HG02763 (cell line): Measurements from ENCODE around the gene DOCK9.
"Not testable (repeated sequence)": the region's sequence is repeated elsewhere in the genome, so short reads cannot be mapped to it uniquely, and the experiment has no call there.

Source experiments
- ATAC-seq: cut with Tn5 transposase; IDR thresholded peaks from one replicate; pipeline ENCODE4 v1.9.1; 2021; ENCODE audit warnings: mild to moderate bottlenecking, moderate library complexity; ENCODE audit not compliant: unreplicated experiment

DOCK9 gene

GRCh38 chr13:98829541-98829940 lies 148.3 kb downstream of the DOCK9 start:
- no peak for ATAC-seq

GRCh38 chr13:98828614-98829013 lies 149.2 kb downstream of the DOCK9 start:
- no peak for ATAC-seq

GRCh38 chr13:98827449-98827848 lies 150.4 kb downstream of the DOCK9 start:
- no peak for ATAC-seq

GRCh38 chr13:98826146-98826545 lies 151.7 kb downstream of the DOCK9 start:
- ATAC-seq: no peak

- no peak for ATAC-seq
Measured at GRCh38 chr13:98825659-98826058, 152.2 kb downstream of the DOCK9 start.

- no peak for ATAC-seq
Measured at GRCh38 chr13:98824376-98825160, 153.3 kb downstream of the DOCK9 start.

- ATAC-seq: no peak
Measured at GRCh38 chr13:98823442-98823841, 154.4 kb downstream of the DOCK9 start.

GRCh38 chr13:98822225-98822606 lies 155.6 kb downstream of the DOCK9 start:
- no peak for ATAC-seq

GRCh38 chr13:98821372-98822224 lies 156.3 kb downstream of the DOCK9 start:
- ATAC-seq: no peak

GRCh38 chr13:98820744-98821371 lies 157.0 kb downstream of the DOCK9 start:
- ATAC-seq: no peak

GRCh38 chr13:98820300-98820699 lies 157.6 kb downstream of the DOCK9 start:
- ATAC-seq: no peak

GRCh38 chr13:98819382-98820010 lies 158.4 kb downstream of the DOCK9 start:
- ATAC-seq: no peak

GRCh38 chr13:98816406-98816805 lies 161.5 kb downstream of the DOCK9 start:
- no peak for ATAC-seq

GRCh38 chr13:98813993-98814392 lies 163.9 kb downstream of the DOCK9 start:
- ATAC-seq: no peak

GRCh38 chr13:98812186-98812790 lies 165.6 kb downstream of the DOCK9 start:
- ATAC-seq: not testable (repeated sequence)

GRCh38 chr13:98810746-98811145 lies 167.1 kb downstream of the DOCK9 start:
- no peak for ATAC-seq

- ATAC-seq: no peak
Measured at GRCh38 chr13:98809345-98809777, 168.5 kb downstream of the DOCK9 start.

- no peak for ATAC-seq
Measured at GRCh38 chr13:98807774-98808173, 170.1 kb downstream of the DOCK9 start.

GRCh38 chr13:98804336-98804855 lies 173.5 kb downstream of the DOCK9 start:
- ATAC-seq: no peak

- no peak for ATAC-seq
Measured at GRCh38 chr13:98803921-98804320, 173.9 kb downstream of the DOCK9 start.
